ENCODE results near the gene LRCH4. TPM values are rescaled to one million over a fixed set of nuclear protein-coding genes. Genes with fewer than 3 reads are reported as not detected.

Gene LRCH4
- total and polyA plus RNA-seq, 9 of the 15 experiments (the other 6 are each of a cell fraction or from before 2014, with no cell fraction given): 0.06 to 63.3 (median 15.0) TPM

- TF ChIP-seq ARID4B (CRISPR knock-in tag; IDR thresholded peaks at IDR 0.05) (peak; percentile 75), SAP30 (IDR thresholded peaks at IDR 0.05; ENCODE audit: borderline replicate concordance, insufficient read depth, low read depth, low read length, poor library complexity, severe bottlenecking) (peak; percentile 93), ZNF143 (CRISPR knock-in tag; IDR thresholded peaks at IDR 0.05) (no peak), POLR2H (tag; IDR thresholded peaks at IDR 0.05; ENCODE audit: low read depth) (peak; percentile 86), MNT (conservative IDR thresholded peaks at IDR 0.05) (peak; percentile 82 to 92), ARID2 (IDR thresholded peaks at IDR 0.05) (no peak), FOXK1 (CRISPR knock-in tag; IDR thresholded peaks at IDR 0.05; ENCODE audit: borderline replicate concordance) (no peak), POLR2G (IDR thresholded peaks at IDR 0.05; ENCODE audit: low read depth, low read length) (peak; percentile 93), TAF15 (IDR thresholded peaks at IDR 0.05; ENCODE audit: low read depth, low read length) (no peak), MAFK (IDR thresholded peaks at IDR 0.05; ENCODE audit: low read length) (0 out of 2 replicates have a peak, but pooled peaks have one; percentile 10), PHB (CRISPR knock-in tag; IDR thresholded peaks at IDR 0.05) (no peak), TCF7L2 (IDR thresholded peaks at IDR 0.05; ENCODE audit: low read depth, low read length) (peak; percentile 73), MTA3 (IDR thresholded peaks at IDR 0.05; ENCODE audit: borderline replicate concordance) (peak; percentile 86; the same call in 1 of the 2 replicates)
- TF ChIP-seq, protein P1, sequence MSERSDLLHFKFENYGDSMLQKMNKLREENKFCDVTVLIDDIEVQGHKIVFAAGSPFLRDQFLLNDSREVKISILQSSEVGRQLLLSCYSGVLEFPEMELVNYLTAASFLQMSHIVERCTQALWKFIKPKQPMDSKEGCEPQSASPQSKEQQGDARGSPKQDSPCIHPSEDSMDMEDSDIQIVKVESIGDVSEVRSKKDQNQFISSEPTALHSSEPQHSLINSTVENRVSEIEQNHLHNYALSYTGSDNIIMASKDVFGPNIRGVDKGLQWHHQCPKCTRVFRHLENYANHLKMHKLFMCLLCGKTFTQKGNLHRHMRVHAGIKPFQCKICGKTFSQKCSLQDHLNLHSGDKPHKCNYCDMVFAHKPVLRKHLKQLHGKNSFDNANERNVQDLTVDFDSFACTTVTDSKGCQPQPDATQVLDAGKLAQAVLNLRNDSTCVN (CRISPR knock-in tag; IDR thresholded peaks at IDR 0.05): no peak
- TF ChIP-seq, protein P2, sequence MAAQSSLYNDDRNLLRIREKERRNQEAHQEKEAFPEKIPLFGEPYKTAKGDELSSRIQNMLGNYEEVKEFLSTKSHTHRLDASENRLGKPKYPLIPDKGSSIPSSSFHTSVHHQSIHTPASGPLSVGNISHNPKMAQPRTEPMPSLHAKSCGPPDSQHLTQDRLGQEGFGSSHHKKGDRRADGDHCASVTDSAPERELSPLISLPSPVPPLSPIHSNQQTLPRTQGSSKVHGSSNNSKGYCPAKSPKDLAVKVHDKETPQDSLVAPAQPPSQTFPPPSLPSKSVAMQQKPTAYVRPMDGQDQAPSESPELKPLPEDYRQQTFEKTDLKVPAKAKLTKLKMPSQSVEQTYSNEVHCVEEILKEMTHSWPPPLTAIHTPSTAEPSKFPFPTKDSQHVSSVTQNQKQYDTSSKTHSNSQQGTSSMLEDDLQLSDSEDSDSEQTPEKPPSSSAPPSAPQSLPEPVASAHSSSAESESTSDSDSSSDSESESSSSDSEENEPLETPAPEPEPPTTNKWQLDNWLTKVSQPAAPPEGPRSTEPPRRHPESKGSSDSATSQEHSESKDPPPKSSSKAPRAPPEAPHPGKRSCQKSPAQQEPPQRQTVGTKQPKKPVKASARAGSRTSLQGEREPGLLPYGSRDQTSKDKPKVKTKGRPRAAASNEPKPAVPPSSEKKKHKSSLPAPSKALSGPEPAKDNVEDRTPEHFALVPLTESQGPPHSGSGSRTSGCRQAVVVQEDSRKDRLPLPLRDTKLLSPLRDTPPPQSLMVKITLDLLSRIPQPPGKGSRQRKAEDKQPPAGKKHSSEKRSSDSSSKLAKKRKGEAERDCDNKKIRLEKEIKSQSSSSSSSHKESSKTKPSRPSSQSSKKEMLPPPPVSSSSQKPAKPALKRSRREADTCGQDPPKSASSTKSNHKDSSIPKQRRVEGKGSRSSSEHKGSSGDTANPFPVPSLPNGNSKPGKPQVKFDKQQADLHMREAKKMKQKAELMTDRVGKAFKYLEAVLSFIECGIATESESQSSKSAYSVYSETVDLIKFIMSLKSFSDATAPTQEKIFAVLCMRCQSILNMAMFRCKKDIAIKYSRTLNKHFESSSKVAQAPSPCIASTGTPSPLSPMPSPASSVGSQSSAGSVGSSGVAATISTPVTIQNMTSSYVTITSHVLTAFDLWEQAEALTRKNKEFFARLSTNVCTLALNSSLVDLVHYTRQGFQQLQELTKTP (IDR thresholded peaks at IDR 0.05; ENCODE audit: low read depth in 1 of 2, partially characterized antibody in 2 of 2): no peak
Measured at GRCh38 chr7:100611983-100612729, 26.2 kb upstream of the LRCH4 start, which contains the start of gene MOSPD3 (continued).

Measured in K562 (cell line).